K562 (cell line): ENCODE data around the gene CNNM4.

Experiments used
- CREB1 ChIP-seq, 2 experiments: sonication (generic) in 1 of 2; formaldehyde crosslinking in 1 of 2; IDR thresholded peaks; 2 replicates each; pipeline versions ENCODE4 v1.6.1 to v1.8.0; 2012 to 2022; ENCODE audit warnings: inconsistent platforms in 1 of 2, mild to moderate bottlenecking in 1 of 2, missing genetic modification reagents in 1 of 2, moderate library complexity in 1 of 2
- CREB5 ChIP-seq: fragments of 250-450 bp; sonication (Bioruptor Pico); IDR thresholded peaks from 2 replicates; pipeline ENCODE4 v1.5.0; 2020; ENCODE audit warnings: mild to moderate bottlenecking
- CTCF ChIP-seq, 3 experiments: IDR thresholded peaks in 2 of 3; conservative IDR thresholded peaks in 1 of 3; 2 replicates each; pipeline ENCODE4 v1.5.1; 2011 to 2012; ENCODE audit warnings: low read length in 3 of 3, mild to moderate bottlenecking in 3 of 3, control low read depth in 2 of 3, improper control_type of control experiment in 1 of 3, inconsistent platforms in 1 of 3, low read depth in 1 of 3, mixed read lengths in 1 of 3, moderate library complexity in 1 of 3; ENCODE audit not compliant: insufficient read depth in 2 of 3
- FOXA1 ChIP-seq: fragments of 450-650 bp; IDR thresholded peaks from 2 replicates; pipeline ENCODE4 v1.6.1; 2016; ENCODE audit warnings: mild to moderate bottlenecking, borderline replicate concordance
- MAFK ChIP-seq: IDR thresholded peaks from 2 replicates; pipeline ENCODE4 v1.6.1; 2011; ENCODE audit warnings: low read length, improper control_type of control experiment
- NR3C1 ChIP-seq: sonication (generic); formaldehyde crosslinking; IDR thresholded peaks from 2 replicates; pipeline ENCODE4 v1.8.1; 2022; ENCODE audit warnings: missing genetic modification reagents
- POLR2A ChIP-seq: fragments of 450-650 bp; conservative IDR thresholded peaks from 2 replicates; pipeline ENCODE4 v1.6.1; 2016
- POLR2B ChIP-seq: fragments of 450-650 bp; IDR thresholded peaks from 2 replicates; pipeline ENCODE4 v1.6.1; 2018; ENCODE audit warnings: low read depth; ENCODE audit not compliant: partially characterized antibody
- TRIM25 ChIP-seq: fragments of 450-650 bp; IDR thresholded peaks from 2 replicates; pipeline ENCODE4 v1.7.0; 2016; ENCODE audit warnings: borderline replicate concordance
- ZNF384 ChIP-seq: IDR thresholded peaks from 2 replicates; pipeline ENCODE4 v1.6.1; 2012; ENCODE audit warnings: low read depth, low read length, improper control_type of control experiment
- TF ChIP-seq, protein P1 (sequence below): sonication (generic); formaldehyde crosslinking; IDR thresholded peaks from 2 replicates; pipeline ENCODE4 v1.8.0; 2022; ENCODE audit warnings: missing genetic modification reagents, mild to moderate bottlenecking, borderline replicate concordance

GRCh38 chr2:96759548-96759947 is 1.2 kb upstream of the CNNM4 start:
- TF ChIP-seq ZNF384 (no peak), NR3C1 (CRISPR knock-in tag) (no peak), POLR2A (no peak), CTCF (IDR thresholded peaks at IDR 0.05 in 2 of 3, conservative IDR thresholded peaks at IDR 0.05 in 1 of 3; ENCODE audit: insufficient read depth in 2 of 3, low read depth in 1 of 3, low read length in 3 of 3) (no peak), FOXA1 (no peak), MAFK (no peak), CREB5 (no peak), TRIM25 (no peak), POLR2B (no peak), CREB1 (IDR thresholded peaks at IDR 0.05) (no peak), CREB1 (CRISPR knock-in tag; IDR thresholded peaks at IDR 0.05) (no peak)
- TF ChIP-seq, protein P1, sequence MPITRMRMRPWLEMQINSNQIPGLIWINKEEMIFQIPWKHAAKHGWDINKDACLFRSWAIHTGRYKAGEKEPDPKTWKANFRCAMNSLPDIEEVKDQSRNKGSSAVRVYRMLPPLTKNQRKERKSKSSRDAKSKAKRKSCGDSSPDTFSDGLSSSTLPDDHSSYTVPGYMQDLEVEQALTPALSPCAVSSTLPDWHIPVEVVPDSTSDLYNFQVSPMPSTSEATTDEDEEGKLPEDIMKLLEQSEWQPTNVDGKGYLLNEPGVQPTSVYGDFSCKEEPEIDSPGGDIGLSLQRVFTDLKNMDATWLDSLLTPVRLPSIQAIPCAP (CRISPR knock-in tag), result no peak
